Fibroblast of mammary gland (primary cell): ENCODE measurements around the gene PRKAG2.
A peak's percentile ranks its signal among the peaks of the same experiment; 100 is the strongest.

Experiments used
- DNase-seq: peaks from one replicate; pipeline ENCODE4 v3.0.0-alpha.2; 2010; ENCODE audit warnings: low read depth
- H3K4me3 ChIP-seq: 2 replicates; pipeline ENCODE4 v1.5.1; 2011; ENCODE audit warnings: low read depth, mild to moderate bottlenecking, low read length, moderate library complexity; ENCODE audit not compliant: control insufficient read depth
- CTCF ChIP-seq: conservative IDR thresholded peaks from 2 replicates; pipeline ENCODE4 v1.5.1; 2011; ENCODE audit warnings: low read depth, low read length, inconsistent platforms; ENCODE audit not compliant: control insufficient read depth, insufficient read depth

Gene PRKAG2

GRCh38 chr7:151756076-151756731 is 120.7 kb downstream of the PRKAG2 start:
- DNase-seq = peak; percentile 72
- no peak overlapping the region for H3K4me3 ChIP-seq
- TF ChIP-seq CTCF = no peak

- H3K4me3 ChIP-seq = no peak overlapping the region
- TF ChIP-seq CTCF = no peak
- peak; percentile 46 for DNase-seq
These were observed 121.6 kb downstream of the PRKAG2 start for GRCh38 chr7:151755131-151755801.

GRCh38 chr7:151754688-151755130 is 122.2 kb downstream of the PRKAG2 start:
- no peak for TF ChIP-seq CTCF
- no peak overlapping the region for H3K4me3 ChIP-seq
- DNase-seq = no peak

- peak; percentile 98 for TF ChIP-seq CTCF
- DNase-seq = peak; percentile 98
- no peak overlapping the region for H3K4me3 ChIP-seq
These were observed 122.7 kb downstream of the PRKAG2 start for GRCh38 chr7:151754142-151754590.

- TF ChIP-seq CTCF = no peak
- H3K4me3 ChIP-seq = no peak overlapping the region
- DNase-seq = no peak
These were observed 123.9 kb downstream of the PRKAG2 start for GRCh38 chr7:151752816-151753595.

GRCh38 chr7:151752037-151752436 is 124.9 kb downstream of the PRKAG2 start:
- no peak for DNase-seq
- H3K4me3 ChIP-seq = no peak overlapping the region
- TF ChIP-seq CTCF = no peak
